ENCODE measurements around the gene MYZAP. TPM values are rescaled to one million over a fixed set of nuclear protein-coding genes. Genes with fewer than 3 reads are reported as not detected.

MYZAP gene
- polyA plus RNA-seq, 1 donor (not counting 4 experiments of a cell fraction or from before 2014, with no cell fraction given): 1.8 TPM

GRCh38 chr15:57548835-57549234 lies 42.9 kb upstream of the MYZAP start:
- no peak overlapping the region for H3K9ac ChIP-seq (ENCODE audit: control insufficient read depth, extremely low read depth, insufficient read depth, low read length)
- FAIRE-seq (no peak), DNase-seq (ENCODE audit: low read depth, low spot score) (no peak)
- no peaks in the 10 kb centered on the region for H3K79me2 ChIP-seq (ENCODE audit: control insufficient read depth, insufficient read depth, low read length)
- no peak overlapping the region for H3K4me2 ChIP-seq (ENCODE audit: control insufficient read depth, extremely low read depth, insufficient read depth, low read depth, low read length)
- peak overlapping the region; percentile 4 for H2AFZ ChIP-seq (ENCODE audit: control insufficient read depth, low read length)
- H3K9me1 ChIP-seq (ENCODE audit: control insufficient read depth, extremely low read depth, insufficient read depth, low read length): no peaks in the 10 kb centered on the region
- H3K36me3 ChIP-seq (ENCODE audit: control insufficient read depth in 2 of 2, extremely low read depth in 1 of 2, insufficient read depth in 2 of 2, low read length in 2 of 2): no peaks in the 10 kb centered on the region
- no peaks in the 10 kb centered on the region for H4K20me1 ChIP-seq (ENCODE audit: control insufficient read depth, extremely low read depth, insufficient read depth, low read length)
- no peaks in the 10 kb centered on the region for H3K9me3 ChIP-seq (ENCODE audit: control insufficient read depth, low read depth, low read length)
- H3K4me3 ChIP-seq (ENCODE audit: control insufficient read depth in 2 of 3, extremely low read depth in 1 of 3, insufficient read depth in 2 of 3, low read depth in 1 of 3, low read length in 3 of 3): no peak overlapping the region
- no peak for TF ChIP-seq CTCF (optimal IDR thresholded peaks at IDR 0.05 in 1 of 3, IDR thresholded peaks at IDR 0.05 in 1 of 3, conservative IDR thresholded peaks at IDR 0.05 in 1 of 3; ENCODE audit: extremely low read depth in 1 of 3, insufficient read depth in 2 of 3, low read length in 3 of 3)
- TF ChIP-seq EZH2 (IDR thresholded peaks at IDR 0.05; ENCODE audit: low read length): no peak
- H3K4me1 ChIP-seq (ENCODE audit: control insufficient read depth, extremely low read depth, insufficient read depth, low read length): peaks cover 29% of the 10 kb centered on the region
- no peak overlapping the region for H3K27ac ChIP-seq (ENCODE audit: control insufficient read depth, insufficient read depth, low read length)
- dilution Hi-C loops (cut with MboI; ENCODE audit: extremely low pct_ligation_motif_present, low sequenced_read_pairs): loop anchor here (25.0 kb wide), 1 partner anchor 212 kb away; no protein-coding TSS in a partner anchor
- H3K27me3 ChIP-seq (ENCODE audit: control insufficient read depth, extremely low read depth, insufficient read depth, low read length): no peaks in the 10 kb centered on the region

- Histone ChIP-seq H3K27ac (ENCODE audit: control insufficient read depth, insufficient read depth, low read length) (no peak overlapping the region), H3K79me2 (ENCODE audit: control insufficient read depth, insufficient read depth, low read length) (no peaks in the 10 kb centered on the region), H3K9me1 (ENCODE audit: control insufficient read depth, extremely low read depth, insufficient read depth, low read length) (no peaks in the 10 kb centered on the region), H3K9ac (ENCODE audit: control insufficient read depth, extremely low read depth, insufficient read depth, low read length) (no peak overlapping the region), H3K4me3 (ENCODE audit: control insufficient read depth in 2 of 3, extremely low read depth in 1 of 3, insufficient read depth in 2 of 3, low read depth in 1 of 3, low read length in 3 of 3) (no peak overlapping the region), H3K4me1 (ENCODE audit: control insufficient read depth, extremely low read depth, insufficient read depth, low read length) (peaks cover 35% of the 10 kb centered on the region), H3K4me2 (ENCODE audit: control insufficient read depth, extremely low read depth, insufficient read depth, low read depth, low read length) (no peak overlapping the region), H4K20me1 (ENCODE audit: control insufficient read depth, extremely low read depth, insufficient read depth, low read length) (no peaks in the 10 kb centered on the region), H3K27me3 (ENCODE audit: control insufficient read depth, extremely low read depth, insufficient read depth, low read length) (no peaks in the 10 kb centered on the region), H3K36me3 (ENCODE audit: control insufficient read depth in 2 of 2, extremely low read depth in 1 of 2, insufficient read depth in 2 of 2, low read length in 2 of 2) (no peaks in the 10 kb centered on the region), H3K9me3 (ENCODE audit: control insufficient read depth, low read depth, low read length) (no peaks in the 10 kb centered on the region), H2AFZ (ENCODE audit: control insufficient read depth, low read length) (no peak overlapping the region)
- no peak for DNase-seq (ENCODE audit: low read depth, low spot score)
- TF ChIP-seq CTCF (optimal IDR thresholded peaks at IDR 0.05 in 1 of 3, IDR thresholded peaks at IDR 0.05 in 1 of 3, conservative IDR thresholded peaks at IDR 0.05 in 1 of 3; ENCODE audit: extremely low read depth in 1 of 3, insufficient read depth in 2 of 3, low read length in 3 of 3) (no peak), EZH2 (IDR thresholded peaks at IDR 0.05; ENCODE audit: low read length) (no peak)
- FAIRE-seq: no peak
- dilution Hi-C loops (cut with MboI; ENCODE audit: extremely low pct_ligation_motif_present, low sequenced_read_pairs): loop anchor here (25.0 kb wide), 1 partner anchor 213 kb away; no protein-coding TSS in a partner anchor
Observed at GRCh38 chr15:57549935-57550334, 41.8 kb upstream of the MYZAP start.
